Measurements from ENCODE around the gene PLCB2.

DNA sequence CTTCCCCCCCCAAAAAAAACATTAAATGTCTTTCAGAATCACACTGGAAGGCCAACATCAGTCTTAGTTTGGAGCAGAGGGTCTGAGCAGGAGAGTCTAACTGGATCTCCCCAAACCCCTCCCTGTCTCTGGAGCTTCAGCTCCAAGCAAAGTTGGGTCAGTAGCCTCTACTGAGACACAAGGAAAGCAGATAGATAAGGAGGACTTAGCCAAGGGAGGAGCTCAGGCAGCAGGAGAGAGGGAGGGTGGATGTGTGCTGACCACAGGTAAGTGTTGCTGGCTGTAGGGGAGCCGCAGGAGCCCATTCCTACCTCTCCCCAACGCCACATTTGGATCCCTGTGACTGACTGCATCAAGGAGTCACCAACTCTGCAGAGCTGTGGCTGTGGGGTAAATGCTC lies 7.0 kb downstream of the PLCB2 start:
- no peak for TF ChIP-seq POLR2A (IDR thresholded peaks at IDR 0.05; ENCODE audit: low read depth, low read length)
- TF ChIP-seq, protein P1, sequence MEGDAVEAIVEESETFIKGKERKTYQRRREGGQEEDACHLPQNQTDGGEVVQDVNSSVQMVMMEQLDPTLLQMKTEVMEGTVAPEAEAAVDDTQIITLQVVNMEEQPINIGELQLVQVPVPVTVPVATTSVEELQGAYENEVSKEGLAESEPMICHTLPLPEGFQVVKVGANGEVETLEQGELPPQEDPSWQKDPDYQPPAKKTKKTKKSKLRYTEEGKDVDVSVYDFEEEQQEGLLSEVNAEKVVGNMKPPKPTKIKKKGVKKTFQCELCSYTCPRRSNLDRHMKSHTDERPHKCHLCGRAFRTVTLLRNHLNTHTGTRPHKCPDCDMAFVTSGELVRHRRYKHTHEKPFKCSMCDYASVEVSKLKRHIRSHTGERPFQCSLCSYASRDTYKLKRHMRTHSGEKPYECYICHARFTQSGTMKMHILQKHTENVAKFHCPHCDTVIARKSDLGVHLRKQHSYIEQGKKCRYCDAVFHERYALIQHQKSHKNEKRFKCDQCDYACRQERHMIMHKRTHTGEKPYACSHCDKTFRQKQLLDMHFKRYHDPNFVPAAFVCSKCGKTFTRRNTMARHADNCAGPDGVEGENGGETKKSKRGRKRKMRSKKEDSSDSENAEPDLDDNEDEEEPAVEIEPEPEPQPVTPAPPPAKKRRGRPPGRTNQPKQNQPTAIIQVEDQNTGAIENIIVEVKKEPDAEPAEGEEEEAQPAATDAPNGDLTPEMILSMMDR (IDR thresholded peaks at IDR 0.05; ENCODE audit: extremely low read depth in 1 of 2, insufficient read depth in 1 of 2, low read depth in 1 of 2, low read length in 2 of 2): no peak
- no peak for TF ChIP-seq FOS (IDR thresholded peaks at IDR 0.05; ENCODE audit: borderline replicate concordance, insufficient read depth, low read length)
- TF ChIP-seq POLR2AphosphoS5 (IDR thresholded peaks at IDR 0.05; ENCODE audit: insufficient read depth, low read depth, low read length): no peak
- TF ChIP-seq EZH2 (IDR thresholded peaks at IDR 0.05; ENCODE audit: borderline replicate concordance, low read depth, low read length, severe bottlenecking): no peak
- TF ChIP-seq, protein P2, sequence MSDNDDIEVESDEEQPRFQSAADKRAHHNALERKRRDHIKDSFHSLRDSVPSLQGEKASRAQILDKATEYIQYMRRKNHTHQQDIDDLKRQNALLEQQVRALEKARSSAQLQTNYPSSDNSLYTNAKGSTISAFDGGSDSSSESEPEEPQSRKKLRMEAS (IDR thresholded peaks at IDR 0.05; ENCODE audit: insufficient read depth, insufficient read length): no peak
- no peak for TF ChIP-seq GATA2 (IDR thresholded peaks at IDR 0.05; ENCODE audit: insufficient read depth, insufficient read length, low read depth, low read length)
- TF ChIP-seq JUN (IDR thresholded peaks at IDR 0.05; ENCODE audit: borderline replicate concordance, insufficient read depth, insufficient read length, low read depth): no peak

Data from endothelial cell of umbilical vein (primary cell).